GM10847 (cell line): ENCODE measurements around the gene AP3S2.

Source experiments
- POLR2A ChIP-seq: IDR thresholded peaks from 2 replicates; pipeline ENCODE4 v1.6.1; 2011; ENCODE audit not compliant: insufficient read length; ENCODE audit errors: extremely low read depth

AP3S2 gene

GRCh38 chr15:89806210-89806558 is 87.6 kb downstream of the AP3S2 start:
- no peak for TF ChIP-seq POLR2A

- TF ChIP-seq POLR2A, result no peak
Measured at GRCh38 chr15:89805241-89806209, 88.3 kb downstream of the AP3S2 start.

GRCh38 chr15:89803941-89804800 is 89.6 kb downstream of the AP3S2 start:
- TF ChIP-seq POLR2A, result no peak

- TF ChIP-seq POLR2A, result no peak
Measured at GRCh38 chr15:89802986-89803824, 90.6 kb downstream of the AP3S2 start.

GRCh38 chr15:89802231-89802928 is 91.4 kb downstream of the AP3S2 start:
- no peak for TF ChIP-seq POLR2A

- TF ChIP-seq POLR2A, result no peak
Measured at GRCh38 chr15:89801471-89802195, 92.2 kb downstream of the AP3S2 start.

GRCh38 chr15:89799918-89800498 is 93.8 kb downstream of the AP3S2 start:
- TF ChIP-seq POLR2A, result no peak

- no peak for TF ChIP-seq POLR2A
Measured at GRCh38 chr15:89799011-89799911, 94.5 kb downstream of the AP3S2 start.

GRCh38 chr15:89797678-89798201 is 96.1 kb downstream of the AP3S2 start:
- no peak for TF ChIP-seq POLR2A

GRCh38 chr15:89795996-89796395 is 97.8 kb downstream of the AP3S2 start:
- no peak for TF ChIP-seq POLR2A

GRCh38 chr15:89794627-89795241 is 99.1 kb downstream of the AP3S2 start:
- TF ChIP-seq POLR2A, result no peak
